ENCODE measurements around the gene ABCD3.

GRCh38 chr1:94406446-94406845 lies 11.7 kb upstream of the ABCD3 start:
- TF ChIP-seq CTCF (IDR thresholded peaks at IDR 0.05) (no peak), EP300 (IDR thresholded peaks at IDR 0.05) (no peak), POLR2A (IDR thresholded peaks at IDR 0.05) (no peak)

Data from tibial nerve (tissue), 4 donors.